Measurements from ENCODE around the gene ZNHIT3.

DNA sequence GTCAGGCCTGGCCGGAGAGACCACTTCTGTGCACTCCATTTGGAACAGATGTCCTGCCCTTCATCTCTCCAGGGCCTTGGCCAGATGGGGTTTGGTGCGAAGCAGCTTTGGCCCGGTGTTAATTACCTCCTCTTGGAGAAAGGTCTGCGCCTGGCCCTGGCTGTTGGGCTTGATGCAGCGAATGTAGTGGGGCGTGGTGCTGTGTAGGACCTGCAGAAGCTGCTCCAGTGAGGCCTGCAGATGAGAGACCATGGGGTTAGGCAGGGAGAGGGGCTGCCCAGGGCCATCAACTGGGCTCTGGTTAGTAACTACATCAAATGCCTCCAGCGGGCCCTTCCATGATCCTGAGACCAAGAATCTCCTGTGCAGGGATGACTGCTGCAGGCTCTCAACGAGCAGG is 18.7 kb downstream of the ZNHIT3 start:
- TF ChIP-seq, protein P1, sequence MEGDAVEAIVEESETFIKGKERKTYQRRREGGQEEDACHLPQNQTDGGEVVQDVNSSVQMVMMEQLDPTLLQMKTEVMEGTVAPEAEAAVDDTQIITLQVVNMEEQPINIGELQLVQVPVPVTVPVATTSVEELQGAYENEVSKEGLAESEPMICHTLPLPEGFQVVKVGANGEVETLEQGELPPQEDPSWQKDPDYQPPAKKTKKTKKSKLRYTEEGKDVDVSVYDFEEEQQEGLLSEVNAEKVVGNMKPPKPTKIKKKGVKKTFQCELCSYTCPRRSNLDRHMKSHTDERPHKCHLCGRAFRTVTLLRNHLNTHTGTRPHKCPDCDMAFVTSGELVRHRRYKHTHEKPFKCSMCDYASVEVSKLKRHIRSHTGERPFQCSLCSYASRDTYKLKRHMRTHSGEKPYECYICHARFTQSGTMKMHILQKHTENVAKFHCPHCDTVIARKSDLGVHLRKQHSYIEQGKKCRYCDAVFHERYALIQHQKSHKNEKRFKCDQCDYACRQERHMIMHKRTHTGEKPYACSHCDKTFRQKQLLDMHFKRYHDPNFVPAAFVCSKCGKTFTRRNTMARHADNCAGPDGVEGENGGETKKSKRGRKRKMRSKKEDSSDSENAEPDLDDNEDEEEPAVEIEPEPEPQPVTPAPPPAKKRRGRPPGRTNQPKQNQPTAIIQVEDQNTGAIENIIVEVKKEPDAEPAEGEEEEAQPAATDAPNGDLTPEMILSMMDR (IDR thresholded peaks at IDR 0.05; ENCODE audit: low read length): no peak
- TF ChIP-seq EZH2 (IDR thresholded peaks at IDR 0.05; ENCODE audit: borderline replicate concordance, low read length): no peak
